Nasal cavity respiratory epithelium epithelial cell of viscerocranial mucosa (primary cell): Measurements from ENCODE around the gene CARNS1. TPM values are rescaled to one million over a fixed set of nuclear protein-coding genes. Genes with fewer than 3 reads are reported as not detected.

Experiments used
- total RNA-seq: library from RNA; depleted of rRNA; stranded (reverse); fragments of >200 nt; gene quantifications from 2 replicates; pipeline ENCODE4 v1.2.3, GENCODE V29; 2014

The CARNS1 gene, protein sequence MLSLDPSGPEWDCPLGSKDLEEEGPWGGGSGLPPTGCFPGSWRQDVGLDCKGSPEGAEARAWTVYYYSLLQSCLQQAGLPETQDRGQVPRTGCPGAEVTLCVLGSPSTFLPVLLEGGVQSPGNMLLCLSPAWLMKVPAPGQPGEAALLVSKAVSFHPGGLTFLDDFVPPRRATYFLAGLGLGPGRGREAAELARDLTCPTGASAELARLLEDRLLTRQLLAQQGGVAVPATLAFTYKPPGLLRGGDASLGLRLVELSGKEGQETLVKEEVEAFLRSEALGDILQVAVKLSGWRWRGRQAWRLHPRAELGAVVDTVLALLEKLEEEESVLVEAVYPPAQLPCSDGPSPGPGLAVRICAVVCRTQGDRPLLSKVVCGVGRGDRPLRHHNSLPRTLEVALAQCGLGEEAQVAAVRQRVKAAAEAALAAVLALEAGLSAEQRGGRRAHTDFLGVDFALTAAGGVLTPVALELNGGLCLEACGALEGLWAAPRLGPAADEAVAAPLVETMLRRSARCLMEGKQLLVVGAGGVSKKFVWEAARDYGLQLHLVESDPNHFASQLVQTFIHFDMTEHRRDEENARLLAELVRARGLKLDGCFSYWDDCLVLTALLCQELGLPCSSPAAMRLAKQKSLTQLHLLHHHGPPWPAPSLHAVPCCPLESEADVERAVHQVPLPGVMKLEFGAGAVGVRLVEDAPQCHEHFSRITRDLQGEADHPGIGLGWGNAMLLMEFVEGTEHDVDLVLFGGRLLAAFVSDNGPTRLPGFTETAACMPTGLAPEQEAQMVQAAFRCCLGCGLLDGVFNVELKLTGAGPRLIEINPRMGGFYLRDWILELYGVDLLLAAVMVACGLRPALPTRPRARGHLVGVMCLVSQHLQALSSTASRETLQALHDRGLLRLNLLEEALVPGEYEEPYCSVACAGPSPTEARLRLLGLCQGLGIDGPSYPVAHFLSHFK
- under 0.01 TPM in 1 of 2 replicates, not detected in the other for total RNA-seq

DNA sequence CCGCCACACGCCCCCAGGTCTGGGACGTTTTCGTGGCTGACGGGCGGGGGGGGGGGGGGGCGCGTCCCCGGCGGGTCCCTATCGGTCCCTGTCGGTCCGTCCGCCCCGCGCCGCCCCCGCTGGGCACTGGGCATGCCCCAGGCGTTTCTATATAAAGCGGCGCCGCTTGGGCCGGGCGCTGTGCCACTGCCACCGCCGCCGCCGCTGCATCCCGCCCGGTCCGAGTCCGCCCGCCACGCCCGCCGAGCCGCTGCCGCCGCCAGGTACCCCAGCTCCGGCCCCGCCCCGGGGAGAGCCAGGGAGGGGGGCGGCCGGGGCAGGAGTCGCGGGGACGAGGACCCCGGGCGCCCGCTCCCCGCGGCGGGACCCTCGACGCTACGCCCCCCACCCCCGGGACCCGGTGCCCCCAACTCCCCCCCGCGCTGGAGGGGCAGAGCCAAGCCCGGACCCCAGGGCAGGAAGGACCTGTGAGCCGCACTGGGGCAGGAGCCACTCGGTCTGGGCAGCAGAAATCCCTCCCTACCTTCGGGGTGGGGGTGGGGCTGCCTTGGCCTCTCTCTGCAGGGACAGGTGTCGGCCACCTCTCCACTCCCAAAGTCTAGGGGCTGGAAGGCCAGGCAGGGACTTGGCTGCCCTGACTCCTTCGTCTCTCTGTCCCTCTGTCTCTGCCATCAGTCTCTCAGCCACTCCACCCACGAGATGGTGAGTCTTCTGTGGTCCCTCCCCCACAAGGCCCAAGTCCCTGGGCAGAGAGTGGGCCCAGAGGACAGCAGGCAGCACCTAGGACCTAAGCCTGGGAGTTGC lies at the start of gene CARNS1:
CARNS1 (plus strand) TSS at position 178 of the 804 bp plus-strand sequence; CDS start at position 700, 522 bp downstream.

DNA sequence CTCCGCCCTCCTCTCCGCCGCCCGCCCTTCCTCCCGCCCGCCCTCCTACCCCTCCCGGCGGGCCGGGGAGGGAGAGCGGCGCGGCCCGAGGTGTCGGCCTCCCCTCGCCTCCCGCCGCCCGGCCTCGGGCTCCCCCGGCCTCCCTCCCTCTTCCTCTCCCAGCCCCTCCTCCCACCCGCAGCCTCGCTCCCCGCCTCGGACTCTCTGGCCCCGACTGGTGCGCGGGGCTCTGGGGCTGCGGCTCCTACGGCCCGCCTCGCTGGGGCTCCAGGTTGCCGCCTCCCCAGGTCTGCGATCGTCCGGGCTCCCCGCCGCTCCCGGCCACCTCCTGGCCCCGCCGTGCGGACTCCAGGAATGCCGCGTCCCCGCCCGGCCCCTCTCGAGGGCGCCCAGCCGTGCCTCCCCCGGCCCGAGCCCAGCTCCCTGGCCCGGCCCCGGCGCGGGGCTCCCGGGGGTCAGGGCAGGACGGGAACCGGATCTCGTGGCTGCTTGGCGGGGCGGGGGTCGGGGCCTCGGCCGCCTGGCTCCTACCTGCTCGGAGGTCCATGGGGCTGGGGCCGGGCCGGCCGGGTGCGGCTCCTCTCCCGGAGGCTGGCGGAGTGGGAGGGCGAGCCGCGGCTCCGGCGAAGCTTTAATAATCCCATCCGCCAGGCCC lies 42.4 kb upstream of the CARNS1 start, which contains the start of gene CLCF1:
CLCF1 (minus strand) TSS at position 606 of the 655 bp plus-strand sequence; CDS start at position 547, 59 bp downstream.

DNA sequence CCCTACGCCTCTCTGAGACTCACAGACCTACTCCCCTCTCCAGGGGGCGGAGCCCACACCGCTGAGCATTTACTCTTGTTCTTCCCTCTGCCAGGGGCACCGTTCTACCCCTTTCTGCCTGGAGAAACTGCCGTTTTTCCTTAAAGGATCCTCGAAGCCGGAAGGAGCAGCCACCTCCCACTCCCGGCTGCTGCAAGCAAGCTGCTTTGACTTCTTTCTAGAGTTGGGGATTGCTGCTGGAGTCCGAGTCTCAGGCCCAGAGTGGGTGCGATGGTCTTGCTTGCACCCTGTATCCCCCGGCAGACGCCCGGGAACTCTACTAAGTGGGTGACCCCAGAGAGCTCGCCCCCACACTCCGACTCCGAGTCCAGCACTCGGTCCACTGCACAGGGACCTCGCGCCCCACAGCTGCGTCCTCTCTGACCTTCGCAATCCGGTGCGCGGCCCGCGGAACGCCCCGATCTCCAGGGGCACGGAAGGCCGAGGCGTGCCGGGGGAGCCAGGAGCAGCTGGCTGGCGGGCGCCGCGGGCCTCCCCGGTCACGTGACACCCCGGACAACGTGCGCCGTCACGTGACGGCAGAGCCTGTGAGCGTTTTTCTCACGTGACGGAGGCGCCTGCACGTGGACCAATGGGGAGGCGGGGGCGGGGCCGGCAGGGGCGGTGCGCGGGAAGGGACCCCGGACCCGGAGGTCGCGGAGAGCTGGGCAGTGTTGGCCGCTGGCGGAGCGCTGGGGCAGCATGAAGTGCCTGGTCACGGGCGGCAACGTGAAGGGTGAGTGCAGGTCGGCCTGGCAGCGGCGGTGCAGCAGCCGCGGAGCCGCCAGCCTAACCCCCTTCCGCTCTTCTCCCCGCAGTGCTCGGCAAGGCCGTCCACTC lies 23.9 kb upstream of the CARNS1 start, which contains the start of gene RAD9A:
RAD9A (plus strand) TSS at position 683 of the 879 bp plus-strand sequence; CDS start at position 742, 59 bp downstream.

DNA sequence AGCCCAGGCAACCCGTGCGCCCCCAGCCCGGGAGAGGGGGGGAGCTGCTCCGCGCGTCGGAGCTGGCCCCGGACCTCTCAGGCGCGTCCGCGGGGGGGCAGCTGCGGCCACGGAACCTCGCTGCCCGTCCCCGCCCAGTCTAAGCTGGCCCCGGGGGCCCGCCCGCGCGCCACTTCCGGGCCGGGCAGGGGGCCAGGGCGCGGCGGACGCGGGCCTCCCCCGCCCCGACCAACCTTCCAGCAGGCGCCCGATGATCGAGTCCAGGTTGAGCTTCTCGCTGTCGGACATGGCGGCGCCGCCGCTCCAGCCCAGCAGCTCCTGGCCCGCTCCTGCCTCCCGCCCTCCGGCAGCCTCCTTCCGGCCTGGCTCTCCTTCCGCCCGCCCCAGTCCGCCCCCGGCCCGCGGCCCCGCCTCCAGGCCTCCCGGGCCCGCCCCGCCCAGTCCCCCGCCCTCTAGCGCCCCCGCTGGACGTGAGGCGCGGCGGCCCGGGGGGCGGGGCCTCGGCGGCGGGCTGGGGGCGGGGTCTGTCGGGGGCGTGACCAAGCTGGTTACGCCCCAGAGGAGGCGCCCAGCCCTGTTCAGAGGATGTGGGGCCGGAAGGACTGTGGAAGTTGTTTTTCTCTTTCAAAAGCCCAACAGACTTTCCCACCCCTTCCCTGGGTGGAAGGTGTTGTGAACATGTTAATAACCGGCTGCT lies 13.8 kb upstream of the CARNS1 start, which contains the start of gene PPP1CA:
PPP1CA (minus strand) TSS at position 364 of the 697 bp plus-strand sequence; CDS start at position 288, 76 bp downstream.

DNA sequence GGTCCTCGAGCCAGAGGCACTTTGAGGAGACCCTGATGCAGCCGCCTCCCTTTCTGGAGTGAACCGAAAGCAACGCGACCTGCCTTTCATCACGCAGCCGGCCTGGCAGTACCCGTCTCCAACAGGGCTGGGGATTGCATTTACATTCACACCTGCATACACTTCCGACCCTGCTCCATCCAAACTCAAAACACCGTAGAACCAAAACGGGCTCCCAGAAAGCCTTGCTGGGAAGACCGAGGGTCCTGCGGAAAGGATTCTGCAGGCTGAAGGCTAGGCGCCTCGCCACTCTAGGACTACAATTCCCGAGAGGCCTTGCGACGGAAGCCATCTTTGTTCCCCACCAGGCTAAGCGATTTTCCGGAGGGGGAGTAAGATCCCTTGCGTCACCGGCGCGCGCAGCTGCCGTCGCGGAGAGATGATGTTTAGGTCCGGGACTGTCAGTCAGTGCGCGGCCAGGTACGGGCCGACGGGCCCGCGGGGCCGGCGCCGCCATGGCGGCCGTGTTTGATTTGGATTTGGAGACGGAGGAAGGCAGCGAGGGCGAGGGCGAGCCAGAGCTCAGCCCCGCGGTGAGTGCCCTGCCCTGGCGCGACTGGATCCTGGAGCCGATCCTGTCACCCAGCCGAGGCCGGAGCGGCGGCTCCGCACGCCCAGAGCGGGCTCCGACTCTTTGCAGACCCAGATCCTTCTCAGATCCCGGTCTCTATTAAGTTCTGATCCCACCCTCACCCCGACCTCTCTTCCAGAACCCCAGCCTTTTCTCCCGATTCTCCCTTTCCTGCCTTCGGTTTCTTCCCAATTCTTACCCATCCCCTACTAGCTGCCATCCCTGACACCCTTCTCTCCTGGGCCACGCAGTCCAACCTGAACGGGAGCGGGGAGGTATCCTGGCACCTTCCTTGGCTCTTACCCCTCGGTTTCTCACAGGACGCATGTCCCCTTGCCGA lies 12.8 kb downstream of the CARNS1 start, which contains the start of gene RPS6KB2:
RPS6KB2 (plus strand) TSS at position 443 of the 950 bp plus-strand sequence; CDS start at position 495, 52 bp downstream.

DNA sequence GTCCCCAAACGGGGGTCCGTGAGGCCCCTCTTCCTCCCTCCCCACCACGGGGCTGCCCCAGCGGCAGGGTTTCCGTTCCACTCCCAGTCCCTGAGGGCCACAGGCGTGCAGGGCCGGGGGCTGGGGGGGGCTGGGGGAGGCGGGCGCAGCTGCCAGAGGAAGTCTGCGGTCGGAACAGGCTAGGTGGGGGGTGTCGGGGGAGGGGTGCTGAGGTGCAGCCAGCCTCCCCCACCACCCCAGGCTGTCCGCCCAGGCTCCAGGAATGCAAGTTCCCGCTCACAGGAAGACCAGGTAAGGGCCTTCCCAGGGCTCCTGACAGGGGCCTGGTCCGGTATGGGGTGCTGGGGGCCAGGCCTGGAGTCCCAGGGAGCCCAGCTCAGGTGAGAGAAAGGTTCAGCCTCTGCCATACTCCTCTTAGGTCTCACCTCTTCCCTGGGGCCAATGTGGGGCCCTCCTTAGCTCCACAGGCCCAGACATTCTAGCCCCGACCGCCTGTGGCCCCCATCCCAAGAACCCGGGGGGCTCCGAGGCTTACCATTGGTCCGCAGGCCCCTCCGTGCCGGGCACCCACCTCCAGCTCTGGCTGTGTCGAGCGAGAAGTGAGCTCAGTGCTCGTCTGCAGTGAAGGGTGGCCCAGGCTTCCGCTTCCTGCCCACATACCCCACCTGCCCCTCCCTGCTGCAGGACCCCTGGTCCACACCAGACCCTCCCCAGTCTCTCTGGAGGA lies 21.8 kb downstream of the CARNS1 start, which contains the start of gene PTPRCAP:
PTPRCAP (minus strand) TSS at position 601 of the 727 bp plus-strand sequence; CDS start at position 538, 63 bp downstream.

DNA sequence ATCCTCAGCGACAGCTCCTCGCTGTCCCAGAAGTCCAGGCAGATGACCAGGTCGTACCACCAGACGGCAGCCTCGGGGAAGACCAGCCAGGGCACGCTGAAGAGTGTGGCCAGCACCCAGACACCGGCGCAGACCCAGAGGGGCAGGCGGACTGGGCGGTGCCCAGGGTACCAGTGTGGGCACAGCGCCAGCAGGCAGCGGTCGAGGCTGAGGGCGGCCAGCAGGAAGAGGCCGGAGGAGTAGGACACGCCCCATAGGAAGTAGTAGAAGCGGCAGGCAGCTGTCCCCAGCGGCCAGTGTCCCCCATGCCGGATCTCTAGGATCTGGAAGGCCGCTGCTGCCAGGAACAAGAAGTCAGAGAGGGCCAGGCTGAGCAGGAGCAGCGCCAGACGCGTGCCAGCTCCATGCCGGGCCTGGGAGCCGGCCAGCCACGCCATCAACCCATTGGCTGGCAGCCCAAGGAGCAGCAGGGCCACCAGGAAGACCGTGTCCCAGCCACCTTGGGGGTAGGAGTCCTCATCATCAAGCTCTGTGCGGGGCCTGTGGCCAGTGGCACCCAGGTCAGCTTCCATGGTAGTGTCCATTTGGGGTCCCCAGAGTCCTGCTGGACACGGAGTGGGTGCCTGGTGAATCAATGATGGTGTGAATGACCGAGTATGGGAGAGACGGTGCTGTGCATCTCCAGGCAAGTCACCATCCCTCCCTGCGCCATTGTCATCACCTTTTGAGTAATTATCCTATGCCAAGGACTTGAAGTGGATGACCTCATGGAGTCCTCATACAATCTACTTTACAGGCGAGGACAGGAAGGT lies 36.9 kb downstream of the CARNS1 start, which contains the start of gene GPR152:
GPR152 (minus strand) TSS at position 589 of the 812 bp plus-strand sequence; CDS start at position 584, 5 bp downstream.

DNA sequence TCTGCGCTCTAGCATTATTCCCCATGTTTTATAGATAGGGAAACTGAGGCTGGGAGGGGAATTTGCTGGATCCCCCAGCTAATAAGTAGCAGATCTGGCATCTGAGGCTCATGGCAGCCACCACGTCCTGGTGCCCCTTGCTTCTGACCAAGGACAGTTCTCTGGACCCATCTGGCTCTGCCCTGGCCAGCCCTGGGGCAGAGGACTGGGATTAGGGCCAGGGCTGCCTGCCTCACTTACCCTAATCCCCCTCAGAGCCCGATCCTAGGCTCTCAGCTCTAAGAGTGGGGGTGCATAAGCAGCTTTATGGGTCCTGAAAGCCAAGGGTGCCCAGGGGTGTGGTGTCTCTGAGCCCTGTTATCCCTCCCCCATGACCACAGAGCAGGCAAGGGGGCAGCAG lies 39.6 kb downstream of the CARNS1 start, which contains the start of gene CABP4:
CABP4 (plus strand) TSS at position 301 of the 400 bp plus-strand sequence; CDS start at position 371, 70 bp downstream.

DNA sequence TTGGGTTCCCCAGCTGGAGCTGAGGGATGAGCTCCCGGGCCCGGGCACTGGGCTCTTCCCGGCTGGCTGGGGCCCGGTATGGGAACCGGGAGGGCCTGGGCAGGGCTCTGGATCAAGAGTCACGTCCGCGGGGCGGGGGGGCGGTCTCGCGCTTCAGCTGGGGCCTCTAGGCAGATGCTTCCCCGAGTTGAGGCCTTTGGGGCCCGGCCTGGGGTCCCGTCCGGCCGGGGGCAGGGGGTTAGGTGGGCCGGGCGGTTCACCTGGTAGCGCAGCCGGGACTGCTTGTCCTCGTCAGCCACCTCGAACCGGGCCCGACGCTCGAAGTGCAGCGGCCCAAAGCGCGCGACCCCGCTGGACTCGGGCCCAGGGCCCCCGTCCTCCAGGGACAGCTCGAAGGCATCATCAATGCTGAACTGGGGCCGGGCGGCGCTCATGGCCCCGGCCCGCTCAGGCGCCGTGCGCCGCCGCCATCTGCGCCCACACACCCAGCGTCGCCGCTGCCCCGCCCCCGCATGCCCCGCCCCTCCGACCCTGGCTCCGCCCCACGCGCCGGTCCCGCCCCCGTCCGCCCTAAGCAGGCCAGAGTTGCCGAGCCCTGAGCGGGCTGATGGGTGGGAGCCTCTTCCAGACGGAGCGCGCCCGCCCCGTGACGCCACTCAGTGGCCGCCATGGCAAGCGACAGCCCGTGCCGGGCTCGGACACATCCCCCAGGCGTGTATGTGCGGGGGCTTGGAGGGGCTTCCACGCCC lies 53.5 kb downstream of the CARNS1 start, which contains the start of gene TMEM134:
TMEM134 (minus strand) TSS at position 493 of the 749 bp plus-strand sequence; CDS start at position 434, 59 bp downstream.

Other genes with a start within 250 kb of the CARNS1 start
- 66.6 and 96.4 TPM in 2 replicates for gene GRK2, start 149.2 kb upstream of the CARNS1 start, total RNA-seq
- gene ANKRD13D, start 126.4 kb upstream of the CARNS1 start, total RNA-seq: 34.9 and 57.0 TPM in 2 replicates
- gene SSH3, start 112.1 kb upstream of the CARNS1 start, total RNA-seq: 26.0 and 46.7 TPM in 2 replicates
- 28.0 and 29.8 TPM in 2 replicates for gene POLD4, start 62.1 kb upstream of the CARNS1 start, total RNA-seq
- 3.2 and 3.8 TPM in 2 replicates for gene CLCF1, start 42.1 kb upstream of the CARNS1 start, total RNA-seq
- gene RAD9A, start 23.7 kb upstream of the CARNS1 start, total RNA-seq: 5.6 and 7.9 TPM in 2 replicates
- gene PPP1CA, start 13.8 kb upstream of the CARNS1 start, total RNA-seq: 116 and 139 TPM in 2 replicates
- gene TBC1D10C, start 11.6 kb upstream of the CARNS1 start, total RNA-seq: not detected in 2 replicates
- gene RPS6KB2, start 12.8 kb downstream of the CARNS1 start, total RNA-seq: 46.5 and 72.5 TPM in 2 replicates
- gene PTPRCAP, start 22.0 kb downstream of the CARNS1 start, total RNA-seq: 0.28 TPM in 1 of 2 replicates, not detected in the other
- 100 and 118 TPM in 2 replicates for gene CORO1B, start 27.8 kb downstream of the CARNS1 start, total RNA-seq
- not detected in 2 replicates for gene GPR152, start 37.1 kb downstream of the CARNS1 start, total RNA-seq
- gene CABP4, start 39.7 kb downstream of the CARNS1 start, total RNA-seq: not detected in 2 replicates
- gene TMEM134, start 53.6 kb downstream of the CARNS1 start, total RNA-seq: 19.8 and 57.7 TPM in 2 replicates
- gene AIP, start 67.3 kb downstream of the CARNS1 start, total RNA-seq: 41.6 and 46.8 TPM in 2 replicates
- gene PITPNM1, start 89.7 kb downstream of the CARNS1 start, total RNA-seq: 22.9 and 32.5 TPM in 2 replicates
- gene CDK2AP2, start 92.5 kb downstream of the CARNS1 start, total RNA-seq: 19.3 and 32.5 TPM in 2 replicates
- gene CABP2, start 107.8 kb downstream of the CARNS1 start, total RNA-seq: not detected in 2 replicates
- gene GSTP1, start 168.1 kb downstream of the CARNS1 start, total RNA-seq: 1,128 and 1,985 TPM in 2 replicates
- 150 and 196 TPM in 2 replicates for gene NDUFV1, start 191.3 kb downstream of the CARNS1 start, total RNA-seq
- gene NUDT8, start 214.3 kb downstream of the CARNS1 start, total RNA-seq: 7.8 and 8.5 TPM in 2 replicates
- gene TBX10, start 224.1 kb downstream of the CARNS1 start, total RNA-seq: not detected in 2 replicates
- gene ACY3, start 235.1 kb downstream of the CARNS1 start, total RNA-seq: 0.14 TPM in 1 of 2 replicates, not detected in the other